ENCODE data around the gene RGS3.

Gene RGS3

GRCh38 chr9:113632776-113633590 lies 169.5 kb downstream of the RGS3 start:
- H3K27me3 ChIP-seq (replicated peaks; ENCODE audit: insufficient read depth, low read length): no peaks in the 10 kb centered on the region
- no peak overlapping the region for H3K27ac ChIP-seq (ENCODE audit: low read length)
- no peaks in the 10 kb centered on the region for H3K79me2 ChIP-seq (ENCODE audit: low read length)
- H3K9me2 ChIP-seq (replicated peaks; ENCODE audit: insufficient read depth, low read length): no peaks in the 10 kb centered on the region
- H3K36me3 ChIP-seq (replicated peaks; ENCODE audit: insufficient read depth, low read length): no peaks in the 10 kb centered on the region
- H3F3A ChIP-seq (ENCODE audit: insufficient read depth, low read length): no peaks in the 10 kb centered on the region
- H3K4me2 ChIP-seq (ENCODE audit: low read depth, low read length): no peak overlapping the region
- H3K9me3 ChIP-seq (replicated peaks; ENCODE audit: insufficient read depth, low read length): no peaks in the 10 kb centered on the region
- no peaks in the 10 kb centered on the region for H4K20me1 ChIP-seq (ENCODE audit: insufficient read depth, low read length)
- TF ChIP-seq EZH2phosphoT487 (IDR thresholded peaks at IDR 0.05; ENCODE audit: low read length): no peak
- no peak for TF ChIP-seq CTCF (IDR thresholded peaks at IDR 0.05; ENCODE audit: low read length)
- no peak for TF ChIP-seq EZH2 (optimal IDR thresholded peaks at IDR 0.05; ENCODE audit: low read depth, low read length)
- no peak for DNase-seq
- H3K4me3 ChIP-seq (ENCODE audit: low read length): no peak overlapping the region
- H3K9ac ChIP-seq (ENCODE audit: low read length): no peak overlapping the region
- no peaks in the 10 kb centered on the region for H3K4me1 ChIP-seq (ENCODE audit: low read length)
- no peak overlapping the region for H2AFZ ChIP-seq (ENCODE audit: low read length)

GRCh38 chr9:113633782-113634595 lies 170.5 kb downstream of the RGS3 start:
- Histone ChIP-seq H3K79me2 (ENCODE audit: low read length) (no peaks in the 10 kb centered on the region), H3K27me3 (replicated peaks; ENCODE audit: insufficient read depth, low read length) (no peaks in the 10 kb centered on the region), H3K9ac (ENCODE audit: low read length) (no peak overlapping the region), H3K27ac (ENCODE audit: low read length) (no peak overlapping the region), H3K4me2 (ENCODE audit: low read depth, low read length) (no peak overlapping the region), H3K4me1 (ENCODE audit: low read length) (no peaks in the 10 kb centered on the region), H3K4me3 (ENCODE audit: low read length) (no peak overlapping the region), H4K20me1 (ENCODE audit: insufficient read depth, low read length) (no peaks in the 10 kb centered on the region), H3K9me3 (replicated peaks; ENCODE audit: insufficient read depth, low read length) (no peaks in the 10 kb centered on the region), H3K9me2 (replicated peaks; ENCODE audit: insufficient read depth, low read length) (no peaks in the 10 kb centered on the region), H3F3A (ENCODE audit: insufficient read depth, low read length) (no peaks in the 10 kb centered on the region), H2AFZ (ENCODE audit: low read length) (no peak overlapping the region), H3K36me3 (replicated peaks; ENCODE audit: insufficient read depth, low read length) (no peaks in the 10 kb centered on the region)
- TF ChIP-seq EZH2 (optimal IDR thresholded peaks at IDR 0.05; ENCODE audit: low read depth, low read length) (no peak), EZH2phosphoT487 (IDR thresholded peaks at IDR 0.05; ENCODE audit: low read length) (no peak), CTCF (IDR thresholded peaks at IDR 0.05; ENCODE audit: low read length) (no peak)
- no peak for DNase-seq

GRCh38 chr9:113634596-113635515 lies 171.3 kb downstream of the RGS3 start:
- Histone ChIP-seq H3K36me3 (replicated peaks; ENCODE audit: insufficient read depth, low read length) (no peaks in the 10 kb centered on the region), H2AFZ (ENCODE audit: low read length) (no peak overlapping the region), H3K4me1 (ENCODE audit: low read length) (no peaks in the 10 kb centered on the region), H3K79me2 (ENCODE audit: low read length) (no peaks in the 10 kb centered on the region), H3K4me3 (ENCODE audit: low read length) (no peak overlapping the region), H3F3A (ENCODE audit: insufficient read depth, low read length) (no peaks in the 10 kb centered on the region), H3K9me3 (replicated peaks; ENCODE audit: insufficient read depth, low read length) (no peaks in the 10 kb centered on the region), H3K9me2 (replicated peaks; ENCODE audit: insufficient read depth, low read length) (no peaks in the 10 kb centered on the region), H4K20me1 (ENCODE audit: insufficient read depth, low read length) (no peaks in the 10 kb centered on the region), H3K9ac (ENCODE audit: low read length) (no peak overlapping the region), H3K27ac (ENCODE audit: low read length) (no peak overlapping the region), H3K4me2 (ENCODE audit: low read depth, low read length) (no peak overlapping the region), H3K27me3 (replicated peaks; ENCODE audit: insufficient read depth, low read length) (no peaks in the 10 kb centered on the region)
- no peak for DNase-seq
- TF ChIP-seq EZH2 (optimal IDR thresholded peaks at IDR 0.05; ENCODE audit: low read depth, low read length): no peak
- no peak for TF ChIP-seq EZH2phosphoT487 (IDR thresholded peaks at IDR 0.05; ENCODE audit: low read length)
- TF ChIP-seq CTCF (IDR thresholded peaks at IDR 0.05; ENCODE audit: low read length): no peak

All from MM.1S (cell line).